Activated CD4-positive, CD25-positive, alpha-beta regulatory T cell treated with anti-CD3 and anti-CD28 coated beads, Interleukin-2, amount 50 U/mL, for 72 hours (primary cell): ENCODE measurements around the gene TSPAN4.

Experiments used
- DNase-seq: peaks from one replicate; pipeline ENCODE4 v3.0.0; 2021

TSPAN4 gene

GRCh38 chr11:842370-843002 lies at the start of gene TSPAN4, which contains the start of gene POLR2L:
Gene TSPAN4 (plus strand): TSS chr11:842852. CDS start chr11:850305, 7,453 bp downstream.
Gene POLR2L (minus strand): TSS chr11:842529. CDS start chr11:842508, 21 bp downstream.
- DNase-seq = peak; percentile 92

GRCh38 chr11:792873-793272 lies 49.8 kb upstream of the TSPAN4 start:
- DNase-seq = no peak

GRCh38 chr11:793556-793955 lies 49.1 kb upstream of the TSPAN4 start:
- DNase-seq = no peak

GRCh38 chr11:794013-794765 lies 48.5 kb upstream of the TSPAN4 start:
- DNase-seq = no peak

GRCh38 chr11:794766-795633 lies 47.7 kb upstream of the TSPAN4 start:
- no peak for DNase-seq

- peak; percentile 74 for DNase-seq
These were observed 46.8 kb upstream of the TSPAN4 start for GRCh38 chr11:795634-796564.

- DNase-seq = no peak
These were observed 45.9 kb upstream of the TSPAN4 start for GRCh38 chr11:796565-797295.

GRCh38 chr11:797296-798092 lies 45.2 kb upstream of the TSPAN4 start:
- DNase-seq = peak; percentile 78

- DNase-seq = peak; percentile 92
These were observed 44.4 kb upstream of the TSPAN4 start, which contains the start of gene SLC25A22 for GRCh38 chr11:798093-798713. Gene SLC25A22 (minus strand): TSS chr11:798281. CDS start chr11:795006, 3,275 bp downstream.

GRCh38 chr11:799641-800316 lies 42.9 kb upstream of the TSPAN4 start:
- DNase-seq = no peak

GRCh38 chr11:800473-800872 lies 42.2 kb upstream of the TSPAN4 start:
- DNase-seq = no peak

GRCh38 chr11:801097-801780 lies 41.4 kb upstream of the TSPAN4 start:
- DNase-seq = no peak

- no peak for DNase-seq
These were observed 40.5 kb upstream of the TSPAN4 start for GRCh38 chr11:802018-802617.

GRCh38 chr11:802693-803466 lies 39.8 kb upstream of the TSPAN4 start:
- no peak for DNase-seq

GRCh38 chr11:803467-803742 lies 39.2 kb upstream of the TSPAN4 start:
- no peak for DNase-seq

- DNase-seq = no peak
These were observed 38.7 kb upstream of the TSPAN4 start for GRCh38 chr11:803770-804598.

- DNase-seq = no peak
These were observed 38.1 kb upstream of the TSPAN4 start for GRCh38 chr11:804599-804964.
